Esophagus (tissue), 2 donors: Measurements from ENCODE around the gene BACE1-AS. TPM values are rescaled to one million over a fixed set of nuclear protein-coding genes. Genes with fewer than 3 reads are reported as not detected.

Experiments used
- H3K27ac ChIP-seq, 2 donors: one replicate each; pipeline ENCODE4 v1.5.1; 2013; ENCODE audit warnings: low read depth in 2 of 2, mild to moderate bottlenecking in 2 of 2, inconsistent platforms in 1 of 2, low read length in 1 of 2, moderate library complexity in 1 of 2
- H3K27me3 ChIP-seq, 2 donors: one replicate each; pipeline ENCODE4 v1.6.1; 2013; ENCODE audit warnings: low read length in 2 of 2, control low read depth in 1 of 2, mild to moderate bottlenecking in 1 of 2; ENCODE audit not compliant: insufficient read depth in 2 of 2, control insufficient read depth in 1 of 2
- H3K36me3 ChIP-seq, 2 donors: one replicate each; pipeline ENCODE4 v1.6.1; 2013; ENCODE audit warnings: low read length in 1 of 2; ENCODE audit not compliant: control insufficient read depth in 2 of 2, insufficient read depth in 2 of 2
- H3K4me1 ChIP-seq, 2 donors: one replicate each; pipeline ENCODE4 v1.6.1; 2013; ENCODE audit warnings: low read length in 1 of 2; ENCODE audit not compliant: control insufficient read depth in 2 of 2, insufficient read depth in 2 of 2
- H3K4me3 ChIP-seq, 2 donors: one replicate each; pipeline ENCODE4 v1.5.1; 2013; ENCODE audit warnings: low read length in 2 of 2, mild to moderate bottlenecking in 2 of 2, low read depth in 1 of 2, moderate library complexity in 1 of 2
- H3K9me3 ChIP-seq, 2 donors: one replicate each; pipeline ENCODE4 v1.6.1; 2013; ENCODE audit warnings: mild to moderate bottlenecking in 2 of 2, low read depth in 1 of 2, low read length in 1 of 2, moderate library complexity in 1 of 2; ENCODE audit not compliant: control insufficient read depth in 2 of 2, insufficient read depth in 1 of 2
- WGBS, 2 donors: extraction: QIAGEN DNeasy Blood & Tissue Kit; methylation state at CpG; one replicate each; pipeline ENCODE4 v1.1.7; 2013; 5-methylcytosine and 5-hydroxymethylcytosine counted together
- polyA plus RNA-seq, 2 donors: library from polyadenylated mRNA; stranded (reverse); fragments of 200-250 nt; gene quantifications; one replicate each; pipeline ENCODE4 v1.2.3, GENCODE V29; 2013
- donor health status: healthy with polysubstance abuse.
- donor health status: Bipolar disorder and iron deficiency.

Gene BACE1-AS
- polyA plus RNA-seq, 2 donors, result 2.3 to 5.9 TPM

DNA sequence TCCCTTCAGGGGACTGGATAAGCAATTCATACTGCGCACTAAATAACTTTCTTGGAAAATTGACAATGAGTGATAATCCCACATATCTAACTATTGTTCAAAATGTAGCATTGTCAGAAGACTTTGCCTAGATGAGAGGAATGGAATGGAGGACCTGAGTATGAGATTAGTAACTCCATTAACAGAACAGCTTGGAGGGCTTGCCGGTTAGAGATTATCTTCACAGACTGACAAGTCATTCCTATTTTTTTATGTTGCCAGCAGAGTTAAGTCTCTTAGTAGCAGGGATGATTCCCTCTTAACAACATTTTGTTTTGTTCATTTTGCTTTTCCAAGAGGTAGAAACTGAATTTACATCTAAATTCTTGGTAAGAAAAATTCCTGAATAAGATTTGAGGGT, 7.1 kb upstream of the BACE1-AS start:
- H3K36me3 ChIP-seq, result peaks cover 9 to 11% of the 10 kb centered on the region in 2 donors
- H3K27ac ChIP-seq, result no peak overlapping the region
- WGBS, 2 donors, result 92 to 99% methylated on average over 2 of the region's 2 CpGs
- H3K27me3 ChIP-seq, result no peaks in the 10 kb centered on the region
- no peaks in the 10 kb centered on the region for H3K9me3 ChIP-seq
- peaks cover 2 to 5% of the 10 kb centered on the region in 2 donors for H3K4me1 ChIP-seq
- no peak overlapping the region for H3K4me3 ChIP-seq

- Histone ChIP-seq H3K36me3 (peaks cover 13 to 26% of the 10 kb centered on the region in 2 donors), H3K4me1 (peaks cover 0 to 2% of the 10 kb centered on the region in 2 donors), H3K27ac (no peak overlapping the region), H3K27me3 (no peaks in the 10 kb centered on the region), H3K9me3 (no peaks in the 10 kb centered on the region), H3K4me3 (no peak overlapping the region)
- WGBS, 2 donors, result 70 to 79% methylated on average over 2 of the region's 2 CpGs
Observed at GRCh38 chr11:117286588-117286987, 4.6 kb upstream of the BACE1-AS start.

DNA sequence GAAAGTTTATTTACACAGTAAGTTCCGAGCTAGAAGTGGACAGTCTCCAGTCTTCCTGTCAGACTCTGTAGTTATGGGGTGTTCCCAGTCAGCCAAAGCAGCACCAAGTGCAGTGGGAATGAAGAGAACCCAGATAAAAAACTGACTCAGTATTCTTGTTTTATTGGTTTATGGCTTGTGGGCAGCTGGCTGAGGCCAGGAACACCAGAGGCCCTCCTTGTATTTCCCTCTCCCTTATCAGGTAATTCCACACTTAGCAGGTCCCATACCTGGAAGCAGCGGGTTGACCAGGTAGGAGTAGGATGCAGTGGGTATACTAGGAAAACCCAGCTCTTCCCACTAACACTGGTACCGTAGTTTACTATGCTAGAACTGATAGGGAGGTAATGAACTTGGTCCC, 3.5 kb upstream of the BACE1-AS start:
- Histone ChIP-seq H3K27ac (no peak overlapping the region), H3K9me3 (no peaks in the 10 kb centered on the region), H3K4me3 (no peak overlapping the region), H3K36me3 (peaks cover 12 to 25% of the 10 kb centered on the region in 2 donors), H3K27me3 (no peaks in the 10 kb centered on the region), H3K4me1 (peaks cover 0 to 2% of the 10 kb centered on the region in 2 donors)
- 59 to 87% methylated on average over 3 of the region's 3 CpGs for WGBS, 2 donors

GRCh38 chr11:117289795-117290194, 1.4 kb upstream of the BACE1-AS start:
- Histone ChIP-seq H3K9me3 (no peaks in the 10 kb centered on the region), H3K27me3 (no peaks in the 10 kb centered on the region), H3K4me3 (no peak overlapping the region), H3K27ac (no peak overlapping the region), H3K4me1 (peaks cover 0 to 2% of the 10 kb centered on the region in 2 donors), H3K36me3 (peaks cover 9 to 29% of the 10 kb centered on the region in 2 donors)
- 82 to 94% methylated on average over 1 of the region's 1 CpG for WGBS, 2 donors

GRCh38 chr11:117292616-117293015, 1.5 kb downstream of the BACE1-AS start:
- peaks cover 7 to 27% of the 10 kb centered on the region in 2 donors for H3K36me3 ChIP-seq
- H3K4me1 ChIP-seq, result peaks cover 0 to 2% of the 10 kb centered on the region in 2 donors
- no peaks in the 10 kb centered on the region for H3K9me3 ChIP-seq
- WGBS, 2 donors, result 97 to 98% methylated on average over 2 of the region's 2 CpGs
- no peaks in the 10 kb centered on the region for H3K27me3 ChIP-seq
- no peak overlapping the region for H3K27ac ChIP-seq
- no peak overlapping the region for H3K4me3 ChIP-seq

DNA sequence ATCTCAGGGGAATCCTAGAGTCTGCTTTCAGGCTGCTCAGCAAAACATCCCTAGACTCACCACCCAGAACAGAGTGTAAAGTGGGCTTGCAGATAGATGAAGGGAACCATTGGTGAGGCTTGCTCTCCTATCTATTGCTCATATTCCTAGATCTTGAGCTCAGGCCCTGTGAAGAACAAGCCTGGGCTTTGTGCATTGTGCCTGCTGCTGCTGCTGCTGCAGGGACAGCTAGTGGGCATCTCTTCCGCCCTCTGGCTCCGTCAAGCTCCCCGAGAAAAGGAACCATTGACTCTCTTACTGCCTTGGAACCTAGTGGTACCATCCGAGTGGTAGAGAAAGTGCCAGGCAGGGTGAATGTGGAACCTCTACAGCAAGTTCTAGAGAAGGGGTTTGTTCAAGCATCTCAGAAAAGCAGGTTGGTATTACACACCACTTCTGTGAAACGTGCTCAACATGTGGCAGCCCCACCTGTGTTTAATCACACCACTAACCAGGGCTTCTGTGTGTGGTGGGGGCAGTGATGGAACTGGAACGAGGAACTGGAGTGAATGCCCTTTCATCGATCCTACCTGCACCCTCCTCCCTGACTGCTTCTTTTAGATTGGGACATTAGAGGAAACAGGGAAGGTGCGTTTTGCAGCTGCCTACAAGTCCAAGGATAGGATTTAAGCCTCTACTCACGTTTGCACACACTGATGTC, 4.4 kb downstream of the BACE1-AS start:
- Histone ChIP-seq H3K9me3 (no peaks in the 10 kb centered on the region), H3K27me3 (no peaks in the 10 kb centered on the region), H3K27ac (no peak overlapping the region), H3K4me1 (peaks cover 5 to 10% of the 10 kb centered on the region in 2 donors), H3K36me3 (peaks cover under 1 to 14% of the 10 kb centered on the region in 2 donors), H3K4me3 (no peak overlapping the region)
- WGBS, 2 donors, result 69 to 78% methylated on average over 9 of the region's 9 CpGs

DNA sequence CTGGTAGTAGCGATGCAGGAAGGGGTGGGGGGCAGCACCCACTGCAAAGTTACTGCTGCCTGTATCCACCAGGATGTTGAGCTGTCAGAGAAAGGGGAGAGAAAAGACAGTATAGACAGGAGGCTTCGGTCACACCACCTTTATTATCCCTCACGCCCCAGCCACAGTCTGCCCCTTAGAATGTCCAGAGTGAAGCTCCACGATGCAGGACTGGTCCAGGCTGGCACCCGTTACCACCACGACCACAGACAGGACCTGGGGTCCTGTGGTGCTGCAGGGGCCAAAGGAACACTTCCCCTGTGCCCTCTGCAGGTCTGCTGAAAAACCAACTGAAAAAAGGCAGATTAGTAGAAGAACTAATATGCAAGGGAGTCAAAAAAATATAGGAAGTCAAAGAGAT, 5.7 kb downstream of the BACE1-AS start:
- 83 to 89% methylated on average over 6 of the region's 6 CpGs for WGBS, 2 donors
- Histone ChIP-seq H3K4me3 (no peak overlapping the region), H3K36me3 (peaks cover 0 to 11% of the 10 kb centered on the region in 2 donors), H3K9me3 (no peaks in the 10 kb centered on the region), H3K27ac (no peak overlapping the region), H3K4me1 (peaks cover 5 to 10% of the 10 kb centered on the region in 2 donors), H3K27me3 (no peaks in the 10 kb centered on the region)

- peaks cover 5 to 10% of the 10 kb centered on the region in 2 donors for H3K4me1 ChIP-seq
- no peak overlapping the region for H3K27ac ChIP-seq
- H3K36me3 ChIP-seq, result peaks cover 0 to 7% of the 10 kb centered on the region in 2 donors
- H3K27me3 ChIP-seq, result no peaks in the 10 kb centered on the region
- no peak overlapping the region for H3K4me3 ChIP-seq
- H3K9me3 ChIP-seq, result no peaks in the 10 kb centered on the region
- 84 to 94% methylated on average over 8 of the region's 8 CpGs for WGBS, 2 donors
Observed at GRCh38 chr11:117298195-117298594, 7.0 kb downstream of the BACE1-AS start.

DNA sequence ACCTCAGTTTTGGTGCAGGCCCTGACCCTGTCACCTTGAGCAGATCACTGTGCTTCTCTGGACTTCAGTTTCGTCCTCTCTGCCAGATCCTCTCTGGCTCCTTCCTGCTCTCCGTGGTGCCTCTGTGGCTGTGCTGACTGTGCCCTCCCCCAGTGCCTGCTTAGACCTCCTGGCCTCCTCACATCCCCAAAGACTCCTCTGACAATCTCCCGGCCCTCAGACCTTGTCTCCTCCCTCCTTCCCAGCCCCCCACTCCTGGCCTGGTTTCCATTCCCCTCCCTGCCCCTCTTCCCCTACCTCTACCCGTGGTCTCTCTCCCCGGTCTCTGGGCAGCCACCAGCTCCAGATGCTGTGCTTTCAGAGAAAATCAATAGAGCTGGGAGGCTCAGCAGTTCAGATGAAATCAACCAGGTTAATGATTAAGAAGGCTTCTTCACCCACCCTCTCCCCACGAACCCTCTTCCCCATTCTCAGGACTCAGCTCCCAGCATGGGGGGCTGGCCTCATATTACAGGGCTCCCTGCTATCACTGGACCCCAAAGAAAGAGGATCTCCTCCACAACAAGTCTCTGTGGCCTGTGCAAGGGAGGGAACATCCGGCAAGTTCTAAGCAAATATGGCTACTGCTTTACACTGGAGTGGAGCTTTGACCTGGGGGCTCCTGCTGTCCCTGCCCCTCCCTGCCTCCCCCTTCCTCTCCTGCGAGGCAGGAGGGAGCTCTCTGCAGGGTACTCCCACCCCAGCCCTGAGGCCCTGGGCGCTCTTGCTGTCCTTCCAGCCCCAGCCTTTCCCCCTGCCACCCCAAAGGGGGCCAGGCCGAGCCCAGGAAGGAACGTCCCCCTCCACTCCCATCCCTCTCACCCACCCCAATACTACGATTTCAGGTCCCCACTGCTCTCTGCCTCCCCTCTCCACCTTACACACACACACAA, 8.5 kb downstream of the BACE1-AS start:
- no peaks in the 10 kb centered on the region for H3K9me3 ChIP-seq
- H3K36me3 ChIP-seq, result peaks cover 0 to 3% of the 10 kb centered on the region in 2 donors
- H3K4me1 ChIP-seq, result peaks cover 5 to 10% of the 10 kb centered on the region in 2 donors
- no peak overlapping the region for H3K4me3 ChIP-seq
- no peak overlapping the region for H3K27ac ChIP-seq
- H3K27me3 ChIP-seq, result no peaks in the 10 kb centered on the region
- WGBS, 2 donors, result 57 to 65% methylated on average over 12 of the region's 12 CpGs
